H1 (cell line): Measurements from ENCODE around the gene CELSR1. TPM values are rescaled to one million over a fixed set of nuclear protein-coding genes. Genes with fewer than 3 reads are reported as not detected.

Source experiments
- CTCF ChIA-PET: fragments of 300-600 bp; sonication (Branson Sonifier 250); formaldehyde crosslinking; loops from one replicate; lab custom pipeline; 2021; ENCODE audit not compliant: partially characterized antibody; lab: Charles Lee
- POLR2A ChIA-PET: fragments of 300-600 bp; sonication (Branson Sonifier 250); formaldehyde crosslinking; loops from one replicate; lab custom pipeline; 2021; ENCODE audit warnings: inconsistent platforms; ENCODE audit not compliant: partially characterized antibody; lab: Charles Lee
- DNase-seq, 2 experiments: peaks; one replicate each; pipeline versions ENCODE4 v3.0.0 to v3.0.0-alpha.2; 2010 to 2022; ENCODE audit warnings: low spot score in 2 of 2, low read depth in 1 of 2, mixed read lengths in 1 of 2
- FAIRE-seq: peaks from 2 replicates; lab custom pipeline; 2011; peaks lifted over from hg19 to GRCh38; lab: Jason Lieb, UNC
- H2AFZ ChIP-seq: 2 replicates; pipeline ENCODE4 v1.8.1; 2012; ENCODE audit warnings: low read length, inconsistent platforms
- H2AK5ac ChIP-seq: 2 replicates; pipeline ENCODE4 v1.6.1; 2013; ENCODE audit warnings: low read depth, low read length
- H2BK120ac ChIP-seq: replicated peaks from 2 replicates; pipeline ENCODE3; 2013; ENCODE audit warnings: low read depth, low read length, inconsistent platforms
- H2BK12ac ChIP-seq: 2 replicates; pipeline ENCODE4 v1.6.1; 2013; ENCODE audit warnings: low read depth, low read length
- H2BK15ac ChIP-seq: 2 replicates; pipeline ENCODE4 v1.6.1; 2013; ENCODE audit warnings: low read length
- H2BK20ac ChIP-seq: 2 replicates; pipeline ENCODE4 v1.6.1; 2013; ENCODE audit warnings: low read length
- H2BK5ac ChIP-seq: 2 replicates; pipeline ENCODE4 v1.6.1; 2013; ENCODE audit warnings: low read depth, low read length
- H3K14ac ChIP-seq: 2 replicates; pipeline ENCODE4 v1.6.1; 2013; ENCODE audit warnings: inconsistent platforms; ENCODE audit not compliant: insufficient read length
- H3K18ac ChIP-seq: 2 replicates; pipeline ENCODE4 v1.6.1; 2013; ENCODE audit warnings: low read length; ENCODE audit errors: extremely low read depth
- H3K23ac ChIP-seq: 2 replicates; pipeline ENCODE4 v1.6.1; 2013; ENCODE audit warnings: inconsistent platforms; ENCODE audit not compliant: insufficient read length
- H3K23me2 ChIP-seq: 2 replicates; pipeline ENCODE4 v1.6.1; 2013; ENCODE audit warnings: low read depth, low read length
- H3K27ac ChIP-seq: 2 replicates; pipeline ENCODE4 v1.6.1; 2011; ENCODE audit warnings: low read depth, low read length, inconsistent platforms
- H3K27me3 ChIP-seq, 4 experiments: replicated peaks in 1 of 4; 1 replicate in 1 of 4; 2 replicates in 3 of 4; pipeline versions ENCODE4 v1.6.1 to v1.8.1; 2011 to 2013; ENCODE audit warnings: low read length in 3 of 4, mild to moderate bottlenecking in 3 of 4, inconsistent platforms in 2 of 4, mixed read lengths in 2 of 4, moderate library complexity in 1 of 4; ENCODE audit not compliant: control insufficient read depth in 3 of 4, insufficient read depth in 3 of 4; ENCODE audit errors: extremely low read depth in 1 of 4
- H3K36me3 ChIP-seq, 4 experiments: 2 replicates each; pipeline versions ENCODE4 v1.6.1 to v1.8.1; 2011 to 2013; ENCODE audit warnings: mild to moderate bottlenecking in 4 of 4, low read length in 3 of 4, moderate library complexity in 2 of 4, control low read depth in 1 of 4, inconsistent platforms in 1 of 4; ENCODE audit not compliant: insufficient read depth in 4 of 4, control insufficient read depth in 2 of 4
- H3K4ac ChIP-seq: replicated peaks from 2 replicates; pipeline ENCODE3; 2013; ENCODE audit warnings: low read length, low read depth, mixed read lengths, inconsistent platforms; ENCODE audit not compliant: insufficient read length
- H3K4me1 ChIP-seq, 4 experiments: replicated peaks in 1 of 4; 1 replicate in 1 of 4; 2 replicates in 3 of 4; pipeline versions ENCODE4 v1.6.1 to v1.8.1; 2011 to 2013; ENCODE audit warnings: low read length in 3 of 4, inconsistent platforms in 2 of 4, mixed read lengths in 1 of 4; ENCODE audit not compliant: insufficient read depth in 4 of 4, control insufficient read depth in 3 of 4
- H3K4me2 ChIP-seq, 2 experiments: 2 replicates each; pipeline versions ENCODE4 v1.6.1 to v1.8.1; 2011 to 2013; ENCODE audit warnings: low read depth in 2 of 2, low read length in 2 of 2, control low read depth in 1 of 2, inconsistent platforms in 1 of 2, mild to moderate bottlenecking in 1 of 2; ENCODE audit not compliant: insufficient read depth in 1 of 2
- H3K4me3 ChIP-seq, 4 experiments: fragments of 200-600, 300-600 bp in 1 of 4; sonication (generic), shearing (Covaris generic), sonication (Bioruptor Twin) in 1 of 4; 2 replicates each; pipeline versions ENCODE4 v1.5.1 to v1.8.1; 2011 to 2016; ENCODE audit warnings: low read length in 4 of 4, low read depth in 3 of 4, control low read depth in 2 of 4, inconsistent platforms in 2 of 4, mild to moderate bottlenecking in 2 of 4, mixed read lengths in 1 of 4, moderate library complexity in 1 of 4; ENCODE audit not compliant: insufficient read depth in 2 of 4; ENCODE audit errors: extremely low read depth in 1 of 4
- H3K56ac ChIP-seq: replicated peaks from 2 replicates; pipeline ENCODE3; 2013; ENCODE audit warnings: low read depth, mild to moderate bottlenecking, mixed read lengths, low read length, inconsistent platforms; ENCODE audit not compliant: insufficient read length
- H3K79me1 ChIP-seq: 2 replicates; pipeline ENCODE4 v1.6.1; 2013; ENCODE audit warnings: low read depth, low read length, control low read depth
- H3K79me2 ChIP-seq, 2 experiments: 2 replicates each; pipeline versions ENCODE4 v1.6.1 to v1.8.1; 2012 to 2013; ENCODE audit warnings: low read length in 2 of 2, mild to moderate bottlenecking in 2 of 2, inconsistent platforms in 1 of 2; ENCODE audit not compliant: insufficient read depth in 2 of 2, control insufficient read depth in 1 of 2
- H3K9ac ChIP-seq, 4 experiments: replicated peaks in 1 of 4; 1 replicate in 1 of 4; 2 replicates in 3 of 4; pipeline versions ENCODE4 v1.6.1 to v1.8.1; 2011 to 2013; ENCODE audit warnings: low read depth in 3 of 4, low read length in 3 of 4, control low read depth in 2 of 4, mild to moderate bottlenecking in 2 of 4, moderate library complexity in 2 of 4, inconsistent platforms in 1 of 4; ENCODE audit errors: extremely low read depth in 1 of 4
- H3K9me3 ChIP-seq, 2 experiments: 2 replicates each; pipeline versions ENCODE4 v1.6.1 to v1.8.1; 2012 to 2013; ENCODE audit warnings: mild to moderate bottlenecking in 2 of 2, moderate library complexity in 2 of 2, control low read depth in 1 of 2, inconsistent platforms in 1 of 2, low read depth in 1 of 2, low read length in 1 of 2, mixed read lengths in 1 of 2; ENCODE audit not compliant: insufficient read depth in 2 of 2
- H4K20me1 ChIP-seq, 2 experiments: replicated peaks in 1 of 2; 2 replicates each; pipeline versions ENCODE3 to v1.8.1; 2011 to 2013; ENCODE audit warnings: inconsistent platforms in 2 of 2, low read length in 2 of 2, mild to moderate bottlenecking in 1 of 2; ENCODE audit not compliant: insufficient read depth in 2 of 2, control insufficient read depth in 1 of 2
- H4K5ac ChIP-seq: 2 replicates; pipeline ENCODE4 v1.6.1; 2013; ENCODE audit warnings: low read length, low read depth, mixed read lengths, inconsistent platforms; ENCODE audit not compliant: insufficient read length
- H4K8ac ChIP-seq: 2 replicates; pipeline ENCODE4 v1.8.0; 2013; ENCODE audit warnings: mild to moderate bottlenecking, moderate library complexity, low read length, inconsistent platforms; ENCODE audit not compliant: insufficient read depth; ENCODE audit errors: extremely low read depth
- H4K91ac ChIP-seq: replicated peaks from 2 replicates; pipeline ENCODE3; 2013; ENCODE audit warnings: low read length, mixed read lengths, inconsistent platforms; ENCODE audit not compliant: insufficient read length
- BRCA1 ChIP-seq: IDR thresholded peaks from 2 replicates; pipeline ENCODE4 v1.6.1; 2012; ENCODE audit warnings: low read depth, low read length, improper control_type of control experiment
- CHD2 ChIP-seq: IDR thresholded peaks from 2 replicates; pipeline ENCODE4 v1.6.1; 2012; ENCODE audit warnings: low read length, improper control_type of control experiment
- CTCF ChIP-seq, 3 experiments: IDR thresholded peaks; 1 replicate in 2 of 3; 2 replicates in 1 of 3; pipeline versions ENCODE4 v1.5.1 to v1.6.1; 2011; ENCODE audit warnings: low read length in 3 of 3, mild to moderate bottlenecking in 3 of 3, inconsistent platforms in 2 of 3, low read depth in 1 of 3, moderate library complexity in 1 of 3; ENCODE audit not compliant: insufficient read depth in 1 of 3; ENCODE audit errors: control extremely low read depth in 1 of 3
- E2F6 ChIP-seq: IDR thresholded peaks from 2 replicates; pipeline ENCODE4 v1.6.1; 2012; ENCODE audit warnings: inconsistent platforms
- POU5F1 ChIP-seq: IDR thresholded peaks from 2 replicates; pipeline ENCODE4 v1.6.1; 2011; ENCODE audit warnings: low read depth, mild to moderate bottlenecking, low read length, moderate library complexity
- SIN3A ChIP-seq, 2 experiments: IDR thresholded peaks in 1 of 2; conservative IDR thresholded peaks in 1 of 2; 2 replicates each; pipeline ENCODE4 v1.6.1; 2011 to 2012; ENCODE audit warnings: low read length in 2 of 2, improper control_type of control experiment in 1 of 2, low read depth in 1 of 2, mild to moderate bottlenecking in 1 of 2
- SIX5 ChIP-seq: IDR thresholded peaks from 2 replicates; pipeline ENCODE4 v1.6.1; 2011; ENCODE audit warnings: mild to moderate bottlenecking, low read depth, low read length
- SUZ12 ChIP-seq: fragments of 200-600 bp; sonication (generic); IDR thresholded peaks from 2 replicates; pipeline ENCODE4 v1.6.1; 2012; ENCODE audit warnings: mild to moderate bottlenecking, inconsistent platforms, low read length, moderate library complexity, mixed read lengths
- TAF1 ChIP-seq: IDR thresholded peaks from 2 replicates; pipeline ENCODE4 v1.6.1; 2011; ENCODE audit warnings: mild to moderate bottlenecking, low read depth, low read length
- TAF7 ChIP-seq: optimal IDR thresholded peaks from 2 replicates; pipeline ENCODE3; 2011; ENCODE audit warnings: low read depth, mild to moderate bottlenecking, inconsistent platforms, low read length, moderate library complexity, borderline replicate concordance
- TCF12 ChIP-seq: IDR thresholded peaks from 2 replicates; pipeline ENCODE4 v1.6.1; 2011; ENCODE audit warnings: low read depth, mild to moderate bottlenecking, low read length
- WGBS, 2 experiments: shearing (Covaris generic) in 1 of 2; methylation state at CpG; one replicate each; pipeline versions ENCODE4 v1.1.6 to v1.1.7; 2013 to 2015; ENCODE audit warnings: low lambda C conversion rate in 2 of 2, mixed read lengths in 2 of 2, inconsistent platforms in 1 of 2, low coverage in 1 of 2, missing lambda C conversion rate in 1 of 2; ENCODE audit not compliant: insufficient replicate concordance in 2 of 2, insufficient coverage in 1 of 2, insufficient read length in 1 of 2; ENCODE audit errors: extremely low coverage in 1 of 2, missing lambda C conversion rate in 1 of 2; 5-methylcytosine and 5-hydroxymethylcytosine counted together
- polyA plus RNA-seq, 7 experiments: library from polyadenylated mRNA; depleted of rRNA in 3 of 7; stranded (reverse) in 5 of 7; unstranded in 2 of 7; fragments of >200 nt in 5 of 7; fragments of 200-250 nt in 2 of 7; gene quantifications; 1 replicate in 5 of 7; 2 replicates in 1 of 7; 4 replicates in 1 of 7; pipeline versions ENCODE4 v1.2.1 to v1.2.3, GENCODE V29; 2011 to 2013; ENCODE audit warnings: missing spikeins in 2 of 7, mixed read lengths in 2 of 7
- total RNA-seq: library from RNA; stranded (reverse); fragmentation: NEBNext Ultra II Directional; extraction: Animal tissue kit (Norgen Biotek cat#: 25700); gene quantifications from 2 replicates; pipeline ENCODE4 v1.2.1, GENCODE V29; 2021

CELSR1 gene
- total and polyA plus RNA-seq, 2 of the 8 experiments (the other 6 are each of a cell fraction or from before 2014, with no cell fraction given): 9.0 to 12.4 TPM

DNA sequence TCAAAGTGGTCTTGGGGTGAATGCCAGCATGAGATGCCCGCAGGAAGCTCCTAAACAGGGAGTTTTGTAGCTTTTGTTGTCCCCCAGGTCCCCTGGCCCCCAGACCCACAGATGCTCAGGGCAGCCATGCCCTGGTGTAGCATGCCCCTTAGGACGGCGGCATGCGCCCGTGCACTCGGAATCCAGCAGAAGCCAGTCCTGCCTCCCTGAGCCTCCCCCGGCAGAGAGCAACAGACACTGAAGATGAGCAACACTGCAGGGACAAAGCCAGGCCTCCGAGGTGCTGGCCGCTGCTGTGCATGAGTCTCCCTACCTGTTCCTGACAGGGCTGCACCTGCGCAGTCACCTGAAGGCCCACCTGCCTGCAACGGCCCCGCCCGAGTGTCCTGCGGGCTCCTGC is 142.8 kb downstream of the CELSR1 start:
- no peak overlapping the region for H3K4ac ChIP-seq
- no peak overlapping the region for H3K27ac ChIP-seq
- H3K18ac ChIP-seq: no peak overlapping the region
- WGBS, 2 experiments: 94% methylated on average over 14 of the region's 14 CpGs; no CpG with 5 or more reads in 1 of the 2 experiments
- H3K79me1 ChIP-seq: no peaks in the 10 kb centered on the region
- H4K8ac ChIP-seq: no peak overlapping the region
- no peak overlapping the region for H2AFZ ChIP-seq
- no peak overlapping the region for H3K23ac ChIP-seq
- no peaks in the 10 kb centered on the region; a peak in 1 of 8 replicates for H3K36me3 ChIP-seq
- peaks cover 0 to 2% of the 10 kb centered on the region in 2 experiments for H4K20me1 ChIP-seq
- no peak overlapping the region for H2BK5ac ChIP-seq
- H2BK120ac ChIP-seq: no peak overlapping the region
- no peaks in the 10 kb centered on the region for H3K9me3 ChIP-seq
- H4K5ac ChIP-seq: no peak overlapping the region
- no peak overlapping the region for H4K91ac ChIP-seq
- no peaks in the 10 kb centered on the region for H3K27me3 ChIP-seq
- no peak overlapping the region for H3K4me3 ChIP-seq
- H3K79me2 ChIP-seq: no peaks in the 10 kb centered on the region
- no peak overlapping the region for H3K14ac ChIP-seq
- H2BK12ac ChIP-seq: no peak overlapping the region
- no peaks in the 10 kb centered on the region for H3K23me2 ChIP-seq
- H3K4me2 ChIP-seq: no peak overlapping the region
- peaks cover 0 to 2% (median 0%) of the 10 kb centered on the region in 4 experiments; a peak in 2 of 7 replicates for H3K4me1 ChIP-seq
- no peak overlapping the region for H2BK15ac ChIP-seq
- H3K9ac ChIP-seq: no peak overlapping the region
- DNase-seq (no peak), FAIRE-seq (no peak)
- ChIA-PET POLR2A (no interaction called here), CTCF (interaction anchor here (0.6 to 0.7 kb wide), 3 partner anchors 50 to 573 kb away, joined by 4 to 5 read pairs (median 4); no protein-coding TSS in a partner anchor)
- no peak overlapping the region for H2AK5ac ChIP-seq
- no peak overlapping the region for H2BK20ac ChIP-seq
- no peak overlapping the region for H3K56ac ChIP-seq
- no peak for TF ChIP-seq TAF1
- TF ChIP-seq E2F6: no peak
- TF ChIP-seq SUZ12: no peak
- no peak for TF ChIP-seq CTCF (IDR thresholded peaks at IDR 0.05; ENCODE audit: control extremely low read depth in 1 of 3, insufficient read depth in 1 of 3, low read depth in 1 of 3, low read length in 3 of 3)
- no peak for TF ChIP-seq BRCA1
- TF ChIP-seq SIN3A (conservative IDR thresholded peaks at IDR 0.05 in 1 of 2, IDR thresholded peaks at IDR 0.05 in 1 of 2; ENCODE audit: low read depth in 1 of 2, low read length in 2 of 2): no peak
- TF ChIP-seq POU5F1: no peak
- no peak for TF ChIP-seq CHD2
- TF ChIP-seq SIX5: no peak
- no peak for TF ChIP-seq TCF12
- no peak for TF ChIP-seq TAF7
